Measurements from ENCODE around the gene CCDC24.

Gene CCDC24

DNA sequence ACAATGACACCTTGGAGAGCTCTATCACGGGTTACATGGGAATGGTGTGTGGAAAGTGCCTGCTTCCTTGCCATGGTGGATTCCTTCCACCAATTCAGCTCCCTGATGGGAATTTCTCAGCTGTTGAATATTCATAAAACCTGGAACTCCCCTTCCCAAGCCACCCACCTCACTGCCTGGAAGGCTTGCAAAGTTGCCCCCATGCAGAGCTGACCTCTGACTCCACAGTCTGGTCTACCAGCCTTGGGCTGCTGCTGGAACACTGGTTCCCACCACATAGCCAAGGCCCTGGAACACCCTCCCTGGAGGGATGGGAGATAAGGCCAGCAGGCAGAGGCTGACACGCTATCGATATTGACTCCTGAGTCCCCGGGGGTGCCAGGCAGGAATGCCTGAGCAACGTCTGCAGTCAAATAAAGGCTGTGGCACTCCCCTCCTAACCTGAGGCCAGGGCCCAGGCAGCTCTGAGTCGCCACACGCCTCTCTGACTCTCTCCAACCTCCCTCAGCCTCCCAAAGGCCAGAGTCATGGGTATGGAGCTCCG, 8.8 kb downstream of the CCDC24 start:
- DNase-seq: no peak

DNA sequence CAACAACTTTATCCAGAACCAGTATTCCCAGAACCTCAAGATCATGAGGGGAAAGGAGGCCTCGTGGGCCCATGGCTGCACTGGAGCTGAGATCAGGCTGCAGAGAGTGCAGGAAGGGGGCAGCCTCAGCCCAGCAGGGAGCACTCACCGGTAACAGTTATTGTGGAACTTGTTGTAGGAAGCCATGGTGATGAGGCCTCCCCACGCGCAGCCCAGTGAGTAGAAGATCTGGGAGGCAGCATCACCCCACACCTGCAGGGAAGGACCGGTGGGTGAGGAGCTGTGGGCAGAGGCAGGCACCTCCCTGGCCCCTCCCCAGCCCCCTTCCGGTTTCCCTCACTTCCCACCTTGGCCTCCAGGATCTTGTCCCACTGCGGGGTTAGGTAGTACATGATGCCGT, 10.8 kb downstream of the CCDC24 start:
- DNase-seq: no peak

DNA sequence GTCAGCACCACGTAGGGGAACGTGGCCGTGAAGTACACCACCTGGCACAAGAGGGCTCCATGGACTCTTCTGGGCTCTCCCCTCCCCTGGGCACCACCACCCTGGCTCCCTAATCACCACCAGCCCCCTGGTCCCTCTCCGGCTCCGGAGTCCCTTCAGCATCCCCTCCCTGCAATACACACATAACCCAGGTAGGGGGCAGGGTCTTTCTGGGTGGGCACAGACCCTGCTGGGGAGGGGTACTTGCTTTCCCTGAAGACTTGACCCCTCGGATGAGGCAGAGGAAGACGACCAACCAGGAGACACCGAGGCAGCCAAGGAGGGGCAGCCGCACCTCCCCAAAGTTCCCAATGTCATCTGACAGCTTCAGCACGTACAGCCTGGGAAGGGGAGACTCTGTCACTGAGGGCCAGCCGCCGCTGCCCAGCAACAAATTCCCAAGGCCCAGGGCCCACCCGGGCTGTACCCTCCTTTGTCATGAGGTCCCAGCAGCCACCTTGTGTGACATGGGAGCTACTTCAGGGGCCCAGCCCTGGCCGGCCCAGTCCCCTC, 11.3 kb downstream of the CCDC24 start:
- no peak for DNase-seq

DNA sequence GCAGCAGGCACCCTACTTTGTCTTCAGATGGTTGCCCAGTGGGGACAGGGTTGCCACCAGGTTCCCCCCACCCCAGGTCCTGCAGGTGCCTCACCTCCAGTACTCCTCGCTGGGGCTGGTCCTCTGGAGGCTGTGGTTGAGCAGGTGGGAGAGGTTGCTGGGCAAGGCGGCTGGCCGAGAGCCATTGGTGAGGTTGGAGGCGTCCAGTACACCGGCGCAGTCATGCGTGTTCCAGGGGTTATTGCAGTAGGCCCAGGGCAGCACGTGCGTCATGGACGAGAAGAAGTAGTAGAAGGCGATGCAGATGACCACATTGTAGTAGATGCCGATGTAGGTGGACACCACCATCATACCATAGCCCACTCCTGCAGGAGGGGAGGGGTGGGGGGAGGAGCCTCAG, 16.9 kb downstream of the CCDC24 start:
- no peak for DNase-seq

DNA sequence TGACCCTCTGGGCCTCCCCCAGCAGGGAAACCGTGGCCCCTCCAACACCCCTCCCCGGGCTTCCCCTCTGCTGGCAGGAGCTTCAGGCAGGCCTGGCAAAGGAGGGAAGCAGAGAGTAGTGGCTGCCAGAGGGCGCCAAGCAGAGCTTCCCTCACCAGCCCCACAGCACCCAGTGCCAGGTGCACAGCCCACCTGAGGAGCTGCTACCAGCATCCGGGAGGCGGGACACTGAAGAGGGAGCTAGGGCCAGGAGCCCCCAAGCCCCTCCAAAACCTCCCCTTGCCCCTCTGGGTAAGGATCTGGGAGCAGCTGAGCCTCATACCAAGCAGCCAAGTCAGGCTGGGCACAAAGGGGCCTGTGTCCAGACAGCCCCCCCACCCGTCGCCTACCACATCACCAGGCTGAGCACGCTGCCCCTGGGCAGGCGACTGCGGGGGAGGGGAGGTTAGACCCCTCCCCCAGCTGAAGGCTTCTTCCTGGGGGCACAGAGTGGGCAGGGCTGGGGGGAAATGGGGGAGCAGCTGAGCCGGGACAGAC, 19.6 kb downstream of the CCDC24 start:
- DNase-seq: no peak

DNA sequence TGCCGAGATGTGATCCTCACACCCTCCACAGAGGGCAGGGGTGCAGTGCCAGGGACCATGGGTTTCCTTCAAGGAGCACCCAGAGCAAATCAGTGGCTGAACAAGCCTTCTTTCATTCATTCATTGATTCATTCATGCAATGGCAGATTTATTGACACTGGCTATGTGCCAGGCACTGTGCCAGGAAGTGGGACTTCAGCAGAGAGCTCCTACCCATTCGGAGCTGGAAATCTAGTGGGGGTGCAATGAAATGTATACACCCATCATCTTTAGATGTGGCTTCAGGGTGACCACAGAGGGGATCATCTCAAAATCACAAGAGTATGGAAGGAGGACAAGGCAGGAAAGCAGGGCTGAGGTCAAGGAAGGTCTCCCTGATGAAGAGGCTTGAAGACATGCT, 21.0 kb downstream of the CCDC24 start:
- DNase-seq: no peak

DNA sequence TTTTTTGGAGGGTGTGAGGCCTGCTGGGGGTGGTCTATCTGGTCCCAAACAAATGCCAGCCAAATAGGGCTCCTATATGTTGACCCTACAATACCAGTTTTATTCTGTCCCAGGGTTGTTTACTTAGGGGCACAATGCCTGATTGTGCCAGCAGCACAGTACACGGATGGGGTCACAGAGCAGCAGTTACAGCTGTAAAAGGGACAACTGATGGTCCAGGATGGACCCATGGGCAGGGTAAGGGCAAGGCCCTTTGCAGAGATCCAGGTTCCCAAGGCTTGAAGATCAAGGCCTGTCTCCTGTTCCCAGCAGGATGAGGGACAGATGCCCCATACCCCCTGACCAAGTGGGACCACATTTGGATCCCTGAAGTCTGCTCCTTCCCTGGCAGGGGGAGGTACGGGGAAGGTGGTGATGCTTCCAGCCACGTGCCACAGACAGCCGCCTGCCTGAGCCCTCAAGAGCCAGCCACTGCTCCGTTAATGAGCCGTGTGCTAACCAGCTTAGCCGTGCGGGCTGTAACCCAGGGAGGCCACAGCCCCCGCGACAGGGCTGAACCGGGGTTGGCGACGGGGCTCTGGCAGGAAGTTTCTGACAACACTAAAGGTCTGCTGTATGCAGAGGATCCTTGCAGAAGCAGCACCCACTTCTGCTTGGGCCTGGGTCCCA, 21.7 kb downstream of the CCDC24 start:
- DNase-seq: no peak

DNA sequence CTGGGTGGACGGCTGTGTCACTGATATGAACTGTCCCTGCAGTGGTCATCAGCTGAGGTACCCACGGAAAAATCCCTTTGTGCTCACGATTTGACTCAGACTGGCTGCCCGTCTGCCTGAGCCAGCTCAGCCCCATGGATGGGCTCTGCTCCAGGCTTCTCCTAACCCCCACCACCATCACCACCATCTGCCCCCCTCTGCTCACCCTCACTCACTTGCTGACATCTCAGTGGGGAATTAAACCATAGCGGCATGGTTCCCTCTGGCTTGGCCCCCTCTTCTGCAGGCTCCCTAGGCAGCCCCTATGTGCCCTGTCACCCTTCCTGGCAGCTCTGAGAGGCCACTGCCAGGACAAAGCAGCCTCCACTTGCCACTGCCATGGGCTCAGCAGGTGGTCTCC, 22.6 kb downstream of the CCDC24 start:
- no peak for DNase-seq

DNA sequence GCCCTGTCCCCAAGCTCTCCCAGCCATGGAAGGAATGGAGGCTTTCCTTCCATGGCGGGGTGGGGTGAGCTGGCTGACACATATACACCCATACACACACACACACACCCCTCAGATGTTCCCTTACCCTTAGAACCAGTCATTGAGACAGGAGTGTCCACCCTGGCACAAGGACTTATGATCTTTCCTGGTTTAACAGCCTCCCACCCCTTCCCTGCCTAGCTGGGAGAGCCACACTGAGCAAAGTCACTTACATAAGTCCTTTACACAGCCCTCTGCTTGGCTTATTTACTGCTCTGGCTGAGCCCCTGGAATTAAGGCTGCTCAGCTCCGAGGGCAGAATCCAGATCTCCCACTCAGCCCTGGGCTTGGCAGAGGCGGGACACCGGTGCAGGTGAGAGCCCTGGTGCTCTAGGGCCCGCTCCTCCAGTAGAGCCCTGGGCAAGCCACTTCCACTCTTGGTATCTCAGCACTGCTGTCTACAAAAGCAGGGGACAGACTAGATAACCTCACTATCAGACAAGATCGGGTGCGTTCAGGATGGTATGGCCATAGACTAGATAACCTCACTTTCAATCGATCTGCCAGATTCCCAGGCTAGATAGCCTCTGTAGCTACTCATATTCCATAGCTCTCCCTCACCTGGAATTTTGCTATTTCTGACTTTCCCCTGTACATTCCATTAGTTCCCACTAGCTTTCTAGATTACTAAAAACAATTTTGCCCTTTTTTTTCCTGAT, 23.1 kb downstream of the CCDC24 start:
- no peak for DNase-seq

DNA sequence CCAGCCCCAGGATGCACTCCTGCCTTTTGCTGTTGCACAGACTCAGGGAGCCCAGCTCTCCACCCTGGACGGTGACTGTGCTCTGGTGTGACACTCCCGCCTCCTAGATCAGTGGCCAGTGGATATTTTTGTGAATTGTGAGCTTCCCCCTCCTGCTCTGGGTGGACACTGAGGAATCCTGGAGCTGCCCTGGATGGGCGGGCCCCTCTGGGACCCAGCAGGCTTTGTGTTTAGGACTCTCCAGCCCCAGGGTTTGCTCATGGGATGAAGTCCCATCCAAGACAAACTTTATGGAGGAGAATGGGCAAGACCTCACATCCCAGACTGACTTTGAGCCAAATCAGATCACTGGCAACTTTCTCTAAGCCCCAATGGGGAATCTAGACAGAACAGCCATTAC, 23.8 kb downstream of the CCDC24 start:
- no peak for DNase-seq

DNA sequence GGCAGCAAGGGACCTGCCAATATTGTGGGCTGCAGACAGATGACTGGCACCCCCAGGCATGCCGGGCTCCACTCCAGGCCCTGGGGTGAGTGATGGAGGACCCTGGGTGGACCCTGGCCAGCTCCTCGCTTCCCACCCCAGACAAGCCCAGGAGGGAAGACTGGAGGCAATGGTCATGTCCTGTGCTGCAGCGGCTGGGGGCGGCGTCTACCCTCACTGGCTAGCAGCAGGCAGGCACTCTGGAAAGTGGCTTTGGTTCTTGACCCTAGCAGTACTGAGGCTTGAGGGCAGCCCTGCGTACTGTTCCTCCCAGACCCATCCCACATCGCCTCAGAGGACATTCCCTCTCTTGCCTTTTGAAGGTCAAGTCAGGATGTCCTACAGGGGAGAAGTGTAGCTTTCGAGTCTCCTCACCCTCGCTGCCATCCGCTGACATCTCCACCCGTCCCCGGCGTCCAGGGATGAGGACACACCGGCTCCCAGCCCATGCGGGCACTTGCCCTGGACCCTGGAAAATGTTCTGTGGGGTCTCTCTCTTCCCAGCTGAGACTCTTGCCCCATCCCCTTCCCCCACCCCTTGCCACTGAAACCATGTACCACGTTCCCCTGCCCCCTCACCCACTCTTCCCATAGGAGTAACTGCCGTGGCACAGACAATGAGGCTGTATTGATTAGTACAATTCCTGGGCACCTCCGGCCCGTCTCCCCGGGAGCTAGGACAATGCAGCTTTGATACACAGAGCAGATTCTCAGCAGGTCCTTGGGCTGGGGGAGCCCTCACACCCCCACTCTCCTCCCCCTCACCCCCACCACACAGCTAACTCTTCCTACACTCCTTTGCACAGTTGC, 24.9 kb downstream of the CCDC24 start:
- no peak for DNase-seq

DNA sequence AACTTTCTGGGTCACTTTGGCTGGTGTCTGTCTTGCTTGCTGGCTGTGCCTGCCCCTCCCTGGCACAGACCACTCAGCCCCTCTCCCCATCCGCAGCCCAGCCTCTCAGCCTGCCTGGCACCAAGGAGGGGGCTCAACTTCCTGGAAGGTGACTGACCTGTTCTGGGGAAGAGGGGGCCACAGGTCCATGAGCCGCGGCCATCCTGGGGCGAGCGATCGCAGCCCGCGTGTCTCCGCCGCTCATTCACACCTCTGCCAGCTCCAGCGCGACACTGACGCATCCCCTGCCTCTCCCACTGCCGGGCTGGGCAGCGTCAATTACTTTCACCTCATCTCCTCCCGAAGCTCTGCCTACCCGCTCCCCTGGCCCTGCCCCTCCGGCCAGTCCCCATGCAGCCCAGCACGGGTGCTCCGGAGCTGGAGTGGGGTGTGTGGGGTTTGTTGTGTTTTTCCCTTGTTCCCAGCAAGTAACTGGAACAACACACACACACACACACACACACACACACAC, 25.5 kb downstream of the CCDC24 start:
- no peak for DNase-seq

DNA sequence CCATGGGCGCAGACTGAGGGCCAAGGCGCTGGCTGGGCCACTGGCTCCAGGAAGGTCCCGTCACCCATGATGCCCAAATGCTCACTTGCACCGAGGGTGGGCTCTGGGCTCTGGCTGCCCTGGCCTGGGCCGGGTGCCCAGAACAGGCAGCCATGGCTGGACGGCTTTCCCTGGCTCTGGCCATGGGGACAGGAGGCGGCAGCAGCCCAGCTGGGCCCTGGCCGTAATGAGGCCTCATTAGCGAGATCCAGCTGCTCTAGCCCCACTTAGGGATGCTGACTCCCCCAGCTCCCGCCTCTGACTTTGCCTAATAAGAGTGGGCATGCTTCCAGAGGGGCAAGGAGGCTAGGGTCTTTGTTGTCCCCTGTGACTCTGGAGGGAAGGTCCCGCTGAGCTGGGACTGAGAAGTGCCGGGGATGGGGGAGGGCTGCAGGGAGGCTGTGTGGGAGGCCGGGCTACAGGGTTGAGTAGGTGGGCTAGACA, 28.1 kb downstream of the CCDC24 start:
- no peak for DNase-seq

DNA sequence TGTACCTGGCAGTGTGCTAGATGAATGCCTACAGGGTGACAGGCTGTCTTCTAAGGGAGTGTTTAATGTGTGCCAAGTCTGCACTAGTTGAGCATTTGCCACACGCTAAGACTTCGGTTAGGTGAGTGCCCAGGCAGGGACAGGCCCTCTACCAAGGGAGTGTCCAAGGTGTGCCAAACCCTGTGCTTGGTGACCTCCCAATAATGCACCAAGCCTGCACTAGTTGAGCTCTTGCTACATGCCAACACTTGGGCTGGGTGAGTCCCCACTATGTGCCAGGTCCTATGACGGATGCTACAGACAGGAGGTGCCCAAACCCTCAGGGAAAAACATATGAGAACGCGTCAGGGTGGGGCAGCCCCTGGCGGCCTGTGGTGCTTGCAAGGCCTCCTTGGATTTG, 29.1 kb downstream of the CCDC24 start:
- DNase-seq: no peak

DNA sequence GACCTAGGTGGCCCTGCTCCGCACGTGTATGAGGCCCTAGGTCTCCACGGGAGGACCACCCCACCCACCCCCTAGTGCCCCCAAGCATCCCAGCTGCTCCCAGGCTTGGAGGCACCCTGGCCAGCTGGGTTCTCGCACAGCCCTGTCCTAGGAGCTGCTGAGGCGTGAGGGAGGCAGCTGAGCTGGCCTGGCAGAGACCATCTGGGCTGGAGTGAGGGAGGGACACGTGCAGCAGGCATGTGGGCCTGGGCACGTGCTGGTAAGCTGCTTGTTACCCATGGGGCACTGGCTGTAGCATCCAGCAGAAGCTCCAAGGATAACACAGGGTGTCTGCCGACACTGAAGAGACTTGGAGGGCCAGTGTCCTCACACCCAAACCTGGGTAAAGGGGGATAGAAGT, 29.8 kb downstream of the CCDC24 start:
- DNase-seq: no peak

DNA sequence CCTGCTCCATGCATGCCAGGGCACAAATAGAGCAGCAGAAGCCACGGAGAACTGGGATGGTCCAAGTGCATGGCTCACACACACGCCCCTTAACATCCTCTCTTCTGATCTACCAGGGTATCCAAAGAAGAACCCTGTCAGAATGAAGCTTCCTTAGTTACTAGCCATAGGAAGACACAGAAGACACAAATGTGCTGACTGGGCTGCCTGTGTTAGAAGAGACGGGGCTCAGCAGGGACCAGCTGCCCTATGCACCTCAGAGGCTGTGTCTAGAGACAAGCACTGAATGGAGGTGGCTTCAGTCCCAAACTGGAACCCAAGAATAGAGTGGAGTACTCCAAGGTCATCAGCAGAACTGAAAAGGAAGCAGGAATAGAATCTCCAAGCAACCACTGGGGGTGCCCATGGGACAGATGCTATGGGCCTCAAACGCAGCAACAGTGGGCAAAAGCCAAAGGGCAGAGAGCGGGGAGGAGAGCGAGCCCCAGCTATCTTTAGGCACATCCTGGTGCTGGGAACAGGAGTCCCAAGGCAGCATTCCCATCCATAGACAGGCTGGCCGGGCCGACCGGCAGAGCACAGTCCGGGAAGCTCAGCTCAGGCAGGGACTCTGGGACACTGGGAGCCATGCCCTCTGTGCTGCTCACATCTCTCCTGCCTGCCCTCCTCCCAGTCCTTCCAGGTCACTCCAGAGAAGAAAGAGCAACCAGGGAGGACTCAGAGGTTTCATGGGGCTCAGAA, 30.4 kb downstream of the CCDC24 start:
- DNase-seq: no peak

DNA sequence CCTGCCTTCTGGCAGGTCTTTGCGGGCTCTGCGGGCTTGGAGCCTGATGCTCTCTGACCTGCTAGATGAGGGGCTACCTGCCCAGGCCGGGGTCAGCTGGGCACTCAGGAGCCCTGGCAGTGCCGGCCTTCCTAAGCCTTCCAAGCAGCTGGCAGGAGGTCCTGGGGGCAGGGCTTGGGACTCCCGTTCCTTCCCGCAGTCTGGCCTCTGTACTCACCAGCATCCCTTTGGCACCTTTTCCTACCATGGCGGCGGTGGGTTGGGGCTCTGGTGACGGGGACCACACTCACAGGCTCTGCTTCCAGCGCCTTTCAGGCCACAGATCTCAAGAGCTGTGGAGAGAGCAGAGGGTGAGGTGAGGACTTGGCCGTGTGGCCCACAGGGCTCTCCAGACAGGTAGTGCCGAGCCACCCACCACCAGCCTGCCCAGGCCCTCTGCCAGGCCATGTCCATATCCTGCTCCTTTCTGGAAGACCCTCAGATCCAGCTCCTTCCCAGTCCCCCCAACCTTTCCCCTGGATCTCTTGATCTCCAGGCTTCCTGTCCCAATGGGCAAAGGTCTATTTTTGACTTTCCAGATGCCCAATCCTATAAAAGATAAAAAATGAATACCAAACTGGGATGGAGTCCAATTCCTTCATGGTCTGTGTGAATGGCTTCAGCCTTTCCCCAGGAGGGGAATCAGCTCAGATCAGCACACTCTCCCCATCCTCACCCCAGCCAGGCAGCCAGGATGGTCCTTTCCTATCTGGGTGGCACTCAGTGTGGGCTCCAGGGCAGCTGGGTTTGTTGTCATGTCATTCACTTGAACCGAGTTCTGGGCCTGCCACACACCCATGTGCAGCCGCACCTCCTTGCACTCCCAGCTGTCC, 32.9 kb downstream of the CCDC24 start:
- DNase-seq: no peak

DNA sequence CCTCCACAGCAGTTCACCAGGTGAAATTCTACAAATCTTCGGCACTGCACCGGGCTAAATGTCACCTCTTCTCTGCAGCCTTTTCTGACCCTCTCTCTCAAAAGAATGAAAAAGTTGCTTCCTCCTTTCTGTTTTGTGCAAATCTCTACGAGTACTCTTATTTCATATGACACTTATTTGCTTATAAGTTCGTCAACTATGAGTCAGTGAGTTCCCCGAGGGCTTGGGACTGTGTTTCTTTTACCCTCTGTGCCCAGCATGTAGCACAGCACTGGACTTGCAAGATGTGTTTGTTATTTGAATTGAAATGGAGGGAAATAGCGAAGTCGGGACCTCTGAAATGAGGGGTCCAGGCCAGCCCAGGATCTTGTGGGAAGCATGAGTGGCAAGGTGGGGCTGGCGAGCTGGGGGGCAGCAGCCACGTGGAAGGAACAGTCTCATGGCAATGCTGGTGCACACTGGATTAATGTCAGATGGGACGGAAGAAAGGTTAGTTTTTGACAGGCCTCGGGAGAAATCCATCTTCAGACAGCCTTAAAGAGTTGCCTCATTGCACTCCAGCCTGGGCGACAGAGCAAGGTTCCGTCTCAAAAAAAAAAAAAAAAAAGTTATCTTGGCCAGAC, 33.6 kb downstream of the CCDC24 start:
- DNase-seq: no peak

DNA sequence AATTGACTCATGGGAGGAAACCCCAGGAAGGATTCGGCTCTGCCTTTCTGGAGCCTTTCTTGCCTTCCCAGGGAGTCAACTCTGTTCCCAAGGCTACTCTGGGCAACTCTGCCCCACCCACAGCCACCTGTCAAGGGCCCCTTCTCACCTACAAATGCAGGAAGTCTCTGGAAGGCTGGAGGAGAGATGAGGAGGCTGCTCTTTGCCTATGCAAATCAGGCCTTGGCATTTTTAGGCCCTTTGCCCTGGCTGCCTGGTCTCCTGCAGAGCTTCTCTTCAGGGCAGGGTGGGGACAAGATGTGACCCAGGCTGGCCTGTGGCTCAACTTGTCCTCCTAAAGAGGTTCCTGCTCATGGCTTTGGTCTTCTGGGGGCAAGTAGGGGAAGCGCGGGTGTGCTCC, 34.4 kb downstream of the CCDC24 start:
- no peak for DNase-seq

DNA sequence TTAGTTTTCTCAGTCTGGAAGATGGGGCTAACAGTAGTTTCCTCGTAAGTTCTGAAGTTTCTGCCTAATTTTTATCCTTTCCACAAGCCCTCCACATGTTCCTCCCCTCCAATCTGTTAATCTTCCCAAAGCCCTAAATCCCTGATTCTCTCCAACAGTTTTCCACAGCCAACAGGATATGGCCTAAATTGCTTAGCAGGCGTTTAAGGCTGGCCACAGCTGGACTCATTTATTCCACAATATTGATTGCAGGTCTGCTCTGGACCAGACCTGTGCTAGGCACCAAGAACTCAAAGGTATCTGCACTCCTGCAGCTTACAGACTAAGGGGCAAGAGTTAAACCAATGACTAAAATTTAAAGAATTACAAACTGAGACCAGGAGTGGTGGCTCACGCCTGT, 35.9 kb downstream of the CCDC24 start:
- no peak for DNase-seq

All from T-helper 2 cell (primary cell).